Neural progenitor cell (in vitro differentiated cells): Measurements from ENCODE around the gene CFAP61.

Experiments
- CTCF ChIP-seq: fragments of 200-600 bp; sonication (generic); IDR thresholded peaks from 2 replicates; pipeline ENCODE4 v1.5.1; 2017; ENCODE audit warnings: antibody characterized with exemption, mild to moderate bottlenecking
- EZH2 ChIP-seq: fragments of 200-600 bp; sonication (generic); IDR thresholded peaks from 2 replicates; pipeline ENCODE4 v1.6.1; 2017; ENCODE audit warnings: antibody characterized with exemption, mild to moderate bottlenecking, moderate library complexity

- no peak for TF ChIP-seq CTCF
- TF ChIP-seq EZH2, result no peak
Observed at GRCh38 chr20:20021835-20022234, 30.5 kb upstream of the CFAP61 start.
